T47D (cell line): ENCODE data around the gene STPG3.
A peak's percentile ranks its signal among the peaks of the same experiment; 100 is the strongest.
"Not testable (repeated sequence)": the region's sequence is repeated elsewhere in the genome, so short reads cannot be mapped to it uniquely, and the experiment has no call there.

Source experiments
- DNase-seq, 2 experiments: peaks; one replicate each; pipeline versions ENCODE4 v3.0.0 to v3.0.0-alpha.2; 2011 to 2012; ENCODE audit warnings: low read depth in 1 of 2, low spot score in 1 of 2
- JUND ChIP-seq: IDR thresholded peaks from 2 replicates; pipeline ENCODE4 v1.6.1; 2012; ENCODE audit warnings: low read depth
- in situ Hi-C: cut with HindIII; loops from 2 replicates; pipeline ENCODE4 v1.10.0; 2016; ENCODE audit warnings: low sequenced_read_pairs, low pct_unique_long_range_greater_than_20kb

The STPG3 gene

GRCh38 chr9:137232510-137232909 lies 18.6 kb upstream of the STPG3 start:
- no peak for TF ChIP-seq JUND
- no peak for DNase-seq
- in situ Hi-C loops, result no loop called here

GRCh38 chr9:137233143-137233980 lies 17.7 kb upstream of the STPG3 start:
- TF ChIP-seq JUND, result no peak
- in situ Hi-C loops, result no loop called here
- no peak for DNase-seq

- no peak for DNase-seq
- no peak for TF ChIP-seq JUND
- in situ Hi-C loops, result no loop called here
Observed at GRCh38 chr9:137234055-137234697, 16.9 kb upstream of the STPG3 start.

- no peak for DNase-seq
- in situ Hi-C loops, result no loop called here
- TF ChIP-seq JUND, result no peak
Observed at GRCh38 chr9:137234758-137235423, 16.2 kb upstream of the STPG3 start.

- DNase-seq, result no peak
- in situ Hi-C loops, result no loop called here
- TF ChIP-seq JUND, result no peak
Observed at GRCh38 chr9:137235424-137236237, 15.5 kb upstream of the STPG3 start.

GRCh38 chr9:137236238-137236935 lies 14.7 kb upstream of the STPG3 start:
- in situ Hi-C loops, result no loop called here
- DNase-seq, result peak; percentile 90 to 97
- no peak for TF ChIP-seq JUND

- in situ Hi-C loops, result no loop called here
- no peak for DNase-seq
- no peak for TF ChIP-seq JUND
Observed at GRCh38 chr9:137236936-137237421, 14.1 kb upstream of the STPG3 start.

GRCh38 chr9:137237759-137238726 lies 13.0 kb upstream of the STPG3 start:
- TF ChIP-seq JUND, result no peak
- in situ Hi-C loops, result no loop called here
- peak; percentile 58 to 85 for DNase-seq

GRCh38 chr9:137239541-137240200 lies 11.4 kb upstream of the STPG3 start:
- in situ Hi-C loops, DNase-seq: not testable (repeated sequence)

- TF ChIP-seq JUND, result no peak
- peak in 1 of 2 experiments; percentile 86 for DNase-seq
- in situ Hi-C loops, result no loop called here
Observed at GRCh38 chr9:137240318-137240840, 10.7 kb upstream of the STPG3 start.
